Smooth muscle cell of the brain vasculature (primary cell): ENCODE data around the gene PDE11A.

Experiments used
- DNase-seq: peaks from one replicate; pipeline ENCODE4 v3.0.0-alpha.2; 2012; ENCODE audit warnings: low read depth, low spot score

Gene PDE11A

GRCh38 chr2:177763531-177764265, 308.9 kb downstream of the PDE11A start:
- DNase-seq, result peak; percentile 46

GRCh38 chr2:177759443-177759842, 313.1 kb downstream of the PDE11A start:
- no peak for DNase-seq

- no peak for DNase-seq
Observed at GRCh38 chr2:177758591-177759371, 313.8 kb downstream of the PDE11A start.

- no peak for DNase-seq
Observed at GRCh38 chr2:177756336-177756735, 316.2 kb downstream of the PDE11A start.

GRCh38 chr2:177754492-177754873, 318.1 kb downstream of the PDE11A start:
- peak; percentile 37 for DNase-seq

GRCh38 chr2:177753682-177754491, 318.7 kb downstream of the PDE11A start:
- DNase-seq, result peak; percentile 69

- no peak for DNase-seq
Observed at GRCh38 chr2:177748360-177748759, 324.2 kb downstream of the PDE11A start.

- DNase-seq, result no peak
Observed at GRCh38 chr2:177747384-177747783, 325.2 kb downstream of the PDE11A start.

- no peak for DNase-seq
Observed at GRCh38 chr2:177746358-177746757, 326.2 kb downstream of the PDE11A start.

GRCh38 chr2:177745531-177745930, 327.0 kb downstream of the PDE11A start:
- DNase-seq, result no peak

GRCh38 chr2:177742851-177743250, 329.7 kb downstream of the PDE11A start:
- no peak for DNase-seq

GRCh38 chr2:177741866-177742265, 330.7 kb downstream of the PDE11A start:
- no peak for DNase-seq

- no peak for DNase-seq
Observed at GRCh38 chr2:177740700-177741099, 331.9 kb downstream of the PDE11A start.

GRCh38 chr2:177738461-177739235, 333.9 kb downstream of the PDE11A start:
- DNase-seq, result no peak

GRCh38 chr2:177735318-177735803, 337.2 kb downstream of the PDE11A start:
- no peak for DNase-seq

- no peak for DNase-seq
Observed at GRCh38 chr2:177733322-177733855, 339.2 kb downstream of the PDE11A start.

- DNase-seq, result no peak
Observed at GRCh38 chr2:177731384-177731783, 341.2 kb downstream of the PDE11A start.

GRCh38 chr2:177730792-177731191, 341.8 kb downstream of the PDE11A start:
- DNase-seq, result no peak

GRCh38 chr2:177730363-177730762, 342.2 kb downstream of the PDE11A start:
- DNase-seq, result no peak

- no peak for DNase-seq
Observed at GRCh38 chr2:177728920-177729319, 343.7 kb downstream of the PDE11A start.

- DNase-seq, result no peak
Observed at GRCh38 chr2:177728399-177728765, 344.2 kb downstream of the PDE11A start.
